Parathyroid adenoma (tissue), 2 donors: ENCODE measurements around the gene KLHL3.

ENCODE experiments used
- H2AFZ ChIP-seq: fragments of 300-600 bp; sonication (generic); one replicate; pipeline ENCODE4 v1.7.0; 2017; ENCODE audit warnings: antibody characterized with exemption, mild to moderate bottlenecking
- H3K27ac ChIP-seq: fragments of 300-600 bp; sonication (generic); one replicate; pipeline ENCODE4 v1.7.0; 2017
- H3K27me3 ChIP-seq: fragments of 300-600 bp; sonication (generic); one replicate; pipeline ENCODE4 v1.7.0; 2017; ENCODE audit warnings: low read length; ENCODE audit not compliant: control insufficient read depth, insufficient read depth
- H3K36me3 ChIP-seq: fragments of 300-600 bp; sonication (generic); one replicate; pipeline ENCODE4 v1.7.0; 2017; ENCODE audit warnings: low read length; ENCODE audit not compliant: control insufficient read depth, insufficient read depth
- H3K4me1 ChIP-seq: fragments of 300-600 bp; sonication (generic); one replicate; pipeline ENCODE4 v1.7.0; 2017; ENCODE audit warnings: control low read depth
- H3K4me2 ChIP-seq: fragments of 300-600 bp; sonication (generic); one replicate; pipeline ENCODE4 v1.7.0; 2017; ENCODE audit warnings: low read length
- H3K4me3 ChIP-seq: fragments of 300-600 bp; sonication (generic); one replicate; pipeline ENCODE4 v1.7.0; 2017; ENCODE audit warnings: low read depth, low read length
- H3K79me2 ChIP-seq: fragments of 300-600 bp; sonication (generic); one replicate; pipeline ENCODE4 v1.7.0; 2017; ENCODE audit warnings: control low read depth
- H3K9ac ChIP-seq: fragments of 300-600 bp; sonication (generic); one replicate; pipeline ENCODE4 v1.7.0; 2017; ENCODE audit warnings: mild to moderate bottlenecking
- H3K9me3 ChIP-seq: fragments of 300-600 bp; sonication (generic); one replicate; pipeline ENCODE4 v1.7.0; 2017; ENCODE audit warnings: low read length; ENCODE audit not compliant: control insufficient read depth
- CTCF ChIP-seq: fragments of 300-600 bp; sonication (generic); IDR thresholded peaks from one replicate; pipeline ENCODE4 v1.7.0; 2017; ENCODE audit warnings: antibody characterized with exemption, mild to moderate bottlenecking
- donor health status: primary hyperparathyroidism.

Gene KLHL3

DNA sequence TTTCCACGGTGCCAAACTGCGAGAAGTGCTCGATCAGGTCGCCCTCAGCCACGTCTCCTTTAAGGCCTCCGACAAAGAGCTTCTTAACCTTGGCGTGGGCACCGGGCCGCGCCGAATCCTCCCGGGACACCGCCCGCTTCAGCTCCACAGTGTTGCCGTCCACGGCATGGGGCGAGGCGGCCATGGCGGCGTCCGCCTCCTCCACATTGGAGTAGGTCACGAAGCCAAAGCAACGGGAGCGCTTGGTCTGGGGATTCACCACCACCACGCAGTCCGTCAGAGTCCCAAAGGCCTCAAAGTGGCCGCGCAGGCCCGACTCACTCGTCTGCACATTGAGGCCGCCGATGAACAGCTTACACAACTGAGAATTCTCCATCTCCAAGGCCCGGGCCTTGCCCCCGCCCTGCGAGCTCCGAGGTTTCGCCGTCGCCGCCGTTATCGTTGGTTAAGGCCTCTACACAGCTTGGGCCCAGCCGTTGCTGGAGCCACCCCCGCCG, 17.9 kb upstream of the KLHL3 start:
- TF ChIP-seq CTCF = no peak

DNA sequence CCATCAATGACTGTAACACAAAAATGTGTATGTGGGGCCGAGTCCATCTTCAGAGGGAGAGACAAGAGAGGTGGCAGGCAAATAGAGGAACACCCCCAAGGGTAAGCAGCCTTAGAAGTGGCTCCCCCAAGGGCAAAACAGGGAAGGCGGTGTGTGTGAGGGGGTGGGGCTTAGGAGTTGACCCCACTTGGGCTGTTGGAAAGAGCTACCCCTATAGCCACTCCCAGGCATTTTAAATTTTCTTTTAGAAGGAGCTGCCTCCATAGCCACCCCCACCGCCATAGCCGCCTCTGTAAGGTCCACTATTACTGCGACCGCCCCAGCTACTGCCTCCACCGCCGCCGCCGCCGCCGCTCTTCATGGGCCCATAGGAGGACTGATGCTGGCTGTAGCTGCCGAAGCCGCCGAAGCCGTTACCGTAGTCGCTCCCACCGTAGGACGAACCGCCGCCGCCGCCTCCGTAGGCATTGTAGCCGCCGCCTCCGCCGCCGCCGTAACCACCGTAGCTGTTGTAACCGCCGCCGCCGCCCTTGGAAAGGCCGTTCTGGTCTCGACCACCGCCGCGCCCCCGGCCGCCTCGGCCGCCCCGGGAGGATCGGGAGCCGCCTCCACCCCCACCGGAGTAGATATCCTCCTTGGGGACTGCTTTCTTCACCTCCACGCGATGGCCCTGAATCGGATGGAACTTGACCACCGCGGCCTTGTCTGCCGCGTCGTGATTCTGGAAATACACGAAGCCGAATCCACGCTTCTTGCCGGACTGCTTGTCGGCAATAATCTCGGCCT, 17.2 kb upstream of the KLHL3 start:
- peaks cover 4% of the 10 kb centered on the region for H3K4me1 ChIP-seq
- H2AFZ ChIP-seq = peak overlapping the region; percentile 93
- peak overlapping the region; percentile 100 for H3K4me3 ChIP-seq
- H3K9me3 ChIP-seq = no peaks in the 10 kb centered on the region
- peak overlapping the region; percentile 54 for H3K4me2 ChIP-seq
- H3K27ac ChIP-seq = peak overlapping the region; percentile 97
- peak overlapping the region; percentile 99 for H3K9ac ChIP-seq
- no peaks in the 10 kb centered on the region for H3K36me3 ChIP-seq
- no peak for TF ChIP-seq CTCF
- H3K27me3 ChIP-seq = no peaks in the 10 kb centered on the region
- peaks cover 15% of the 10 kb centered on the region for H3K79me2 ChIP-seq

More for the DNA sequence above, 17.9 kb upstream of the KLHL3 start:
- H3K27me3 ChIP-seq = no peaks in the 10 kb centered on the region
- H3K79me2 ChIP-seq = peaks cover 15% of the 10 kb centered on the region
- peaks cover 4% of the 10 kb centered on the region for H3K4me1 ChIP-seq
- peak overlapping the region; percentile 54 for H3K4me2 ChIP-seq
- H3K9me3 ChIP-seq = no peaks in the 10 kb centered on the region
- H3K27ac ChIP-seq = peak overlapping the region; percentile 97
- no peaks in the 10 kb centered on the region for H3K36me3 ChIP-seq
- H3K9ac ChIP-seq = peak overlapping the region; percentile 99
- H2AFZ ChIP-seq = peak overlapping the region; percentile 93
- H3K4me3 ChIP-seq = peak overlapping the region; percentile 100

DNA sequence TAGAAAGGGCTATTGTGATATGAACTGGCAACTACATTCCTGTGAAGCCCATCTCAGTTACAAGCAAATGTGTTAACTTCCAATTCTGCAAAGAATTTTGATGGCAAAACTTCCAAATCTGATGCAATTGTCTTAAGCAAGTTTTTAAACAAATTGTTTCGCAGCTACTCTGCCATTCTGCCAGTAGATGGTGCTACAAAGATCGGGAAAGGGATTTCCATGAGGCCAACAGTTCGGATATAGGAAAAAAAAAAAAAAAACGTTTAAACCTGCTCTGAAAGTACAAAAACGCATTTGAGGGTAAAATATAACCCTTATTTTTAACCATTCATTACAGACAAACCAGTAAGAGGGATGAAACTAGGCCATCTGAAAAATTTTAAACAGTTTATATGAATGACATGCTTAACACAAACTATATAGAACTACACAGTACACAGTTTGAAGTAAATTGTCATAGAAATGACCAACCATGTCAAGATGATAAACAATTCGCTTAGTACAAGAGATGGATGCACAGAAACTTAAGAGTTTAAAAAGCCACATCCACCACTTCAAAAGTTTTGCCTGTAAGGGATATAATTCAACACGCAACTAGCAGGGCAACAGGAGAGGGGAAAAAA, 16.1 kb upstream of the KLHL3 start:
- H3K79me2 ChIP-seq = peaks cover 15% of the 10 kb centered on the region
- H3K4me1 ChIP-seq = peaks cover 4% of the 10 kb centered on the region
- H2AFZ ChIP-seq = no peak overlapping the region
- peak overlapping the region; percentile 100 for H3K4me3 ChIP-seq
- H3K9me3 ChIP-seq = no peaks in the 10 kb centered on the region
- H3K27ac ChIP-seq = peak overlapping the region; percentile 97
- H3K27me3 ChIP-seq = no peaks in the 10 kb centered on the region
- H3K9ac ChIP-seq = no peak overlapping the region
- peak overlapping the region; percentile 54 for H3K4me2 ChIP-seq
- peak; percentile 85 for TF ChIP-seq CTCF
- no peaks in the 10 kb centered on the region for H3K36me3 ChIP-seq

GRCh38 chr5:137750436-137750835, 14.5 kb upstream of the KLHL3 start:
- peaks cover 4% of the 10 kb centered on the region for H3K4me1 ChIP-seq
- no peak overlapping the region for H3K27ac ChIP-seq
- no peaks in the 10 kb centered on the region for H3K9me3 ChIP-seq
- no peak for TF ChIP-seq CTCF
- H3K27me3 ChIP-seq = no peaks in the 10 kb centered on the region
- H3K9ac ChIP-seq = no peak overlapping the region
- H3K79me2 ChIP-seq = peaks cover 15% of the 10 kb centered on the region
- no peak overlapping the region for H3K4me3 ChIP-seq
- H3K36me3 ChIP-seq = no peaks in the 10 kb centered on the region
- no peak overlapping the region for H2AFZ ChIP-seq
- H3K4me2 ChIP-seq = no peak overlapping the region
